H1 (cell line): ENCODE measurements around the gene KIAA1614. TPM values are rescaled to one million over a fixed set of nuclear protein-coding genes. Genes with fewer than 3 reads are reported as not detected.

Experiments used
- CTCF ChIA-PET: fragments of 300-600 bp; sonication (Branson Sonifier 250); formaldehyde crosslinking; loops from one replicate; lab custom pipeline; 2021; ENCODE audit not compliant: partially characterized antibody; lab: Charles Lee
- POLR2A ChIA-PET: fragments of 300-600 bp; sonication (Branson Sonifier 250); formaldehyde crosslinking; loops from one replicate; lab custom pipeline; 2021; ENCODE audit warnings: inconsistent platforms; ENCODE audit not compliant: partially characterized antibody; lab: Charles Lee
- DNase-seq, 2 experiments: peaks; one replicate each; pipeline versions ENCODE4 v3.0.0 to v3.0.0-alpha.2; 2010 to 2022; ENCODE audit warnings: low spot score in 2 of 2, low read depth in 1 of 2, mixed read lengths in 1 of 2
- FAIRE-seq: peaks from 2 replicates; lab custom pipeline; 2011; peaks lifted over from hg19 to GRCh38; lab: Jason Lieb, UNC
- H2AFZ ChIP-seq: 2 replicates; pipeline ENCODE4 v1.8.1; 2012; ENCODE audit warnings: low read length, inconsistent platforms
- H2AK5ac ChIP-seq: 2 replicates; pipeline ENCODE4 v1.6.1; 2013; ENCODE audit warnings: low read depth, low read length
- H2BK120ac ChIP-seq: replicated peaks from 2 replicates; pipeline ENCODE3; 2013; ENCODE audit warnings: low read depth, low read length, inconsistent platforms
- H2BK12ac ChIP-seq: 2 replicates; pipeline ENCODE4 v1.6.1; 2013; ENCODE audit warnings: low read depth, low read length
- H2BK15ac ChIP-seq: 2 replicates; pipeline ENCODE4 v1.6.1; 2013; ENCODE audit warnings: low read length
- H2BK20ac ChIP-seq: 2 replicates; pipeline ENCODE4 v1.6.1; 2013; ENCODE audit warnings: low read length
- H2BK5ac ChIP-seq: 2 replicates; pipeline ENCODE4 v1.6.1; 2013; ENCODE audit warnings: low read depth, low read length
- H3K14ac ChIP-seq: 2 replicates; pipeline ENCODE4 v1.6.1; 2013; ENCODE audit warnings: inconsistent platforms; ENCODE audit not compliant: insufficient read length
- H3K18ac ChIP-seq: 2 replicates; pipeline ENCODE4 v1.6.1; 2013; ENCODE audit warnings: low read length; ENCODE audit errors: extremely low read depth
- H3K23ac ChIP-seq: 2 replicates; pipeline ENCODE4 v1.6.1; 2013; ENCODE audit warnings: inconsistent platforms; ENCODE audit not compliant: insufficient read length
- H3K23me2 ChIP-seq: 2 replicates; pipeline ENCODE4 v1.6.1; 2013; ENCODE audit warnings: low read depth, low read length
- H3K27ac ChIP-seq: 2 replicates; pipeline ENCODE4 v1.6.1; 2011; ENCODE audit warnings: low read depth, low read length, inconsistent platforms
- H3K27me3 ChIP-seq, 4 experiments: replicated peaks in 1 of 4; 1 replicate in 1 of 4; 2 replicates in 3 of 4; pipeline versions ENCODE4 v1.6.1 to v1.8.1; 2011 to 2013; ENCODE audit warnings: low read length in 3 of 4, mild to moderate bottlenecking in 3 of 4, inconsistent platforms in 2 of 4, mixed read lengths in 2 of 4, moderate library complexity in 1 of 4; ENCODE audit not compliant: control insufficient read depth in 3 of 4, insufficient read depth in 3 of 4; ENCODE audit errors: extremely low read depth in 1 of 4
- H3K36me3 ChIP-seq, 4 experiments: 2 replicates each; pipeline versions ENCODE4 v1.6.1 to v1.8.1; 2011 to 2013; ENCODE audit warnings: mild to moderate bottlenecking in 4 of 4, low read length in 3 of 4, moderate library complexity in 2 of 4, control low read depth in 1 of 4, inconsistent platforms in 1 of 4; ENCODE audit not compliant: insufficient read depth in 4 of 4, control insufficient read depth in 2 of 4
- H3K4ac ChIP-seq: replicated peaks from 2 replicates; pipeline ENCODE3; 2013; ENCODE audit warnings: low read length, low read depth, mixed read lengths, inconsistent platforms; ENCODE audit not compliant: insufficient read length
- H3K4me1 ChIP-seq, 4 experiments: replicated peaks in 1 of 4; 1 replicate in 1 of 4; 2 replicates in 3 of 4; pipeline versions ENCODE4 v1.6.1 to v1.8.1; 2011 to 2013; ENCODE audit warnings: low read length in 3 of 4, inconsistent platforms in 2 of 4, mixed read lengths in 1 of 4; ENCODE audit not compliant: insufficient read depth in 4 of 4, control insufficient read depth in 3 of 4
- H3K4me2 ChIP-seq, 2 experiments: 2 replicates each; pipeline versions ENCODE4 v1.6.1 to v1.8.1; 2011 to 2013; ENCODE audit warnings: low read depth in 2 of 2, low read length in 2 of 2, control low read depth in 1 of 2, inconsistent platforms in 1 of 2, mild to moderate bottlenecking in 1 of 2; ENCODE audit not compliant: insufficient read depth in 1 of 2
- H3K4me3 ChIP-seq, 4 experiments: fragments of 200-600, 300-600 bp in 1 of 4; sonication (generic), shearing (Covaris generic), sonication (Bioruptor Twin) in 1 of 4; 2 replicates each; pipeline versions ENCODE4 v1.5.1 to v1.8.1; 2011 to 2016; ENCODE audit warnings: low read length in 4 of 4, low read depth in 3 of 4, control low read depth in 2 of 4, inconsistent platforms in 2 of 4, mild to moderate bottlenecking in 2 of 4, mixed read lengths in 1 of 4, moderate library complexity in 1 of 4; ENCODE audit not compliant: insufficient read depth in 2 of 4; ENCODE audit errors: extremely low read depth in 1 of 4
- H3K56ac ChIP-seq: replicated peaks from 2 replicates; pipeline ENCODE3; 2013; ENCODE audit warnings: low read depth, mild to moderate bottlenecking, mixed read lengths, low read length, inconsistent platforms; ENCODE audit not compliant: insufficient read length
- H3K79me1 ChIP-seq: 2 replicates; pipeline ENCODE4 v1.6.1; 2013; ENCODE audit warnings: low read depth, low read length, control low read depth
- H3K79me2 ChIP-seq, 2 experiments: 2 replicates each; pipeline versions ENCODE4 v1.6.1 to v1.8.1; 2012 to 2013; ENCODE audit warnings: low read length in 2 of 2, mild to moderate bottlenecking in 2 of 2, inconsistent platforms in 1 of 2; ENCODE audit not compliant: insufficient read depth in 2 of 2, control insufficient read depth in 1 of 2
- H3K9ac ChIP-seq, 4 experiments: replicated peaks in 1 of 4; 1 replicate in 1 of 4; 2 replicates in 3 of 4; pipeline versions ENCODE4 v1.6.1 to v1.8.1; 2011 to 2013; ENCODE audit warnings: low read depth in 3 of 4, low read length in 3 of 4, control low read depth in 2 of 4, mild to moderate bottlenecking in 2 of 4, moderate library complexity in 2 of 4, inconsistent platforms in 1 of 4; ENCODE audit errors: extremely low read depth in 1 of 4
- H3K9me3 ChIP-seq, 2 experiments: 2 replicates each; pipeline versions ENCODE4 v1.6.1 to v1.8.1; 2012 to 2013; ENCODE audit warnings: mild to moderate bottlenecking in 2 of 2, moderate library complexity in 2 of 2, control low read depth in 1 of 2, inconsistent platforms in 1 of 2, low read depth in 1 of 2, low read length in 1 of 2, mixed read lengths in 1 of 2; ENCODE audit not compliant: insufficient read depth in 2 of 2
- H4K20me1 ChIP-seq, 2 experiments: replicated peaks in 1 of 2; 2 replicates each; pipeline versions ENCODE3 to v1.8.1; 2011 to 2013; ENCODE audit warnings: inconsistent platforms in 2 of 2, low read length in 2 of 2, mild to moderate bottlenecking in 1 of 2; ENCODE audit not compliant: insufficient read depth in 2 of 2, control insufficient read depth in 1 of 2
- H4K5ac ChIP-seq: 2 replicates; pipeline ENCODE4 v1.6.1; 2013; ENCODE audit warnings: low read length, low read depth, mixed read lengths, inconsistent platforms; ENCODE audit not compliant: insufficient read length
- H4K8ac ChIP-seq: 2 replicates; pipeline ENCODE4 v1.8.0; 2013; ENCODE audit warnings: mild to moderate bottlenecking, moderate library complexity, low read length, inconsistent platforms; ENCODE audit not compliant: insufficient read depth; ENCODE audit errors: extremely low read depth
- H4K91ac ChIP-seq: replicated peaks from 2 replicates; pipeline ENCODE3; 2013; ENCODE audit warnings: low read length, mixed read lengths, inconsistent platforms; ENCODE audit not compliant: insufficient read length
- ATF3 ChIP-seq: IDR thresholded peaks from 2 replicates; pipeline ENCODE4 v1.6.1; 2011; ENCODE audit warnings: low read depth, mild to moderate bottlenecking, low read length; ENCODE audit not compliant: insufficient read depth
- EZH2 ChIP-seq: fragments of 200-600 bp; sonication (generic); IDR thresholded peaks from 2 replicates; pipeline ENCODE4 v1.7.1; 2012; ENCODE audit warnings: low read depth, mild to moderate bottlenecking, moderate library complexity, low read length, inconsistent platforms; ENCODE audit not compliant: severe bottlenecking
- GABPA ChIP-seq: IDR thresholded peaks from 2 replicates; pipeline ENCODE4 v1.6.1; 2011; ENCODE audit warnings: mild to moderate bottlenecking, low read length, moderate library complexity, borderline replicate concordance; ENCODE audit not compliant: insufficient read depth
- KDM4A ChIP-seq: IDR thresholded peaks from one replicate; pipeline ENCODE4 v1.7.1; 2012; ENCODE audit warnings: low read depth, mild to moderate bottlenecking, moderate library complexity, low read length, inconsistent platforms; ENCODE audit not compliant: severe bottlenecking
- KDM5A ChIP-seq: fragments of 200-600 bp; IDR thresholded peaks from 2 replicates; pipeline ENCODE4 v1.7.1; 2012; ENCODE audit warnings: mild to moderate bottlenecking, low read length, inconsistent platforms, mixed read lengths
- NRF1 ChIP-seq: IDR thresholded peaks from 2 replicates; pipeline ENCODE4 v1.6.1; 2011; ENCODE audit warnings: mild to moderate bottlenecking, low read depth, low read length, improper control_type of control experiment
- RAD21 ChIP-seq, 2 experiments: IDR thresholded peaks in 1 of 2; conservative IDR thresholded peaks in 1 of 2; 2 replicates each; pipeline ENCODE4 v1.6.1; 2011; ENCODE audit warnings: low read depth in 2 of 2, low read length in 2 of 2, improper control_type of control experiment in 1 of 2, inconsistent platforms in 1 of 2, mild to moderate bottlenecking in 1 of 2, moderate library complexity in 1 of 2
- RXRA ChIP-seq: IDR thresholded peaks from 2 replicates; pipeline ENCODE4 v1.6.1; 2011; ENCODE audit warnings: low read depth, mild to moderate bottlenecking, low read length, moderate library complexity; ENCODE audit not compliant: insufficient read depth
- SP2 ChIP-seq: IDR thresholded peaks from 2 replicates; pipeline ENCODE4 v1.6.1; 2012; ENCODE audit warnings: mild to moderate bottlenecking, low read length, inconsistent platforms
- TBP ChIP-seq: IDR thresholded peaks from 2 replicates; pipeline ENCODE4 v1.6.1; 2011; ENCODE audit warnings: low read depth, low read length, improper control_type of control experiment
- TCF12 ChIP-seq: IDR thresholded peaks from 2 replicates; pipeline ENCODE4 v1.6.1; 2011; ENCODE audit warnings: low read depth, mild to moderate bottlenecking, low read length
- USF2 ChIP-seq: IDR thresholded peaks from 2 replicates; pipeline ENCODE4 v1.6.1; 2011; ENCODE audit warnings: low read length, improper control_type of control experiment
- WGBS, 2 experiments: shearing (Covaris generic) in 1 of 2; methylation state at CpG; one replicate each; pipeline versions ENCODE4 v1.1.6 to v1.1.7; 2013 to 2015; ENCODE audit warnings: low lambda C conversion rate in 2 of 2, mixed read lengths in 2 of 2, inconsistent platforms in 1 of 2, low coverage in 1 of 2, missing lambda C conversion rate in 1 of 2; ENCODE audit not compliant: insufficient replicate concordance in 2 of 2, insufficient coverage in 1 of 2, insufficient read length in 1 of 2; ENCODE audit errors: extremely low coverage in 1 of 2, missing lambda C conversion rate in 1 of 2; 5-methylcytosine and 5-hydroxymethylcytosine counted together
- polyA plus RNA-seq, 7 experiments: library from polyadenylated mRNA; depleted of rRNA in 3 of 7; stranded (reverse) in 5 of 7; unstranded in 2 of 7; fragments of >200 nt in 5 of 7; fragments of 200-250 nt in 2 of 7; gene quantifications; 1 replicate in 5 of 7; 2 replicates in 1 of 7; 4 replicates in 1 of 7; pipeline versions ENCODE4 v1.2.1 to v1.2.3, GENCODE V29; 2011 to 2013; ENCODE audit warnings: missing spikeins in 2 of 7, mixed read lengths in 2 of 7
- total RNA-seq: library from RNA; stranded (reverse); fragmentation: NEBNext Ultra II Directional; extraction: Animal tissue kit (Norgen Biotek cat#: 25700); gene quantifications from 2 replicates; pipeline ENCODE4 v1.2.1, GENCODE V29; 2021

Gene KIAA1614
- total and polyA plus RNA-seq, 2 of the 8 experiments (the other 6 are each of a cell fraction or from before 2014, with no cell fraction given): 1.3 to 3.1 TPM

- Histone ChIP-seq H3K27ac (no peak overlapping the region), H3K27me3 (no peaks in the 10 kb centered on the region), H3K4me1 (no peaks in the 10 kb centered on the region), H4K91ac (no peak overlapping the region), H4K8ac (no peak overlapping the region), H3K23me2 (no peaks in the 10 kb centered on the region), H2BK20ac (no peak overlapping the region), H2BK120ac (no peak overlapping the region), H2BK15ac (no peak overlapping the region), H3K4ac (no peak overlapping the region), H3K36me3 (peaks cover 0 to 23% (median 6%) of the 10 kb centered on the region in 4 experiments; a peak in 5 of 8 replicates), H3K4me2 (no peak overlapping the region), H3K18ac (no peak overlapping the region), H3K4me3 (no peak overlapping the region), H3K23ac (no peak overlapping the region), H2AFZ (no peak overlapping the region), H3K79me1 (peaks cover 5% of the 10 kb centered on the region; the same call in 1 of the 2 replicates), H4K5ac (no peak overlapping the region), H2BK12ac (no peak overlapping the region), H4K20me1 (peaks cover 0 to 2% of the 10 kb centered on the region in 2 experiments), H2BK5ac (no peak overlapping the region), H3K56ac (no peak overlapping the region), H3K9ac (no peak overlapping the region), H3K14ac (no peak overlapping the region), H3K79me2 (no peaks in the 10 kb centered on the region), H2AK5ac (no peak overlapping the region), H3K9me3 (peaks cover 0 to 1% of the 10 kb centered on the region in 2 experiments; a peak in 1 of 4 replicates)
- ChIA-PET CTCF (interaction anchor here (0.7 to 1.5 kb wide), 4 partner anchors 42 to 994 kb away, joined by 3 to 4 read pairs (median 4); no protein-coding TSS in a partner anchor), POLR2A (no interaction called here)
- DNase-seq: no peak
- 88% methylated on average over 6 of the region's 6 CpGs; no CpG with 5 or more reads in 1 of the 2 experiments for WGBS, 2 experiments
- FAIRE-seq: no peak
- TF ChIP-seq RAD21 (IDR thresholded peaks at IDR 0.05 in 1 of 2, conservative IDR thresholded peaks at IDR 0.05 in 1 of 2; ENCODE audit: low read depth in 2 of 2, low read length in 2 of 2): no peak
- TF ChIP-seq GABPA: no peak
- no peak for TF ChIP-seq TBP
- TF ChIP-seq EZH2: no peak
- TF ChIP-seq TCF12: no peak
- TF ChIP-seq SP2: no peak
- no peak for TF ChIP-seq NRF1
- no peak for TF ChIP-seq USF2
- TF ChIP-seq ATF3: no peak
- no peak for TF ChIP-seq RXRA
- TF ChIP-seq KDM4A: no peak
- TF ChIP-seq KDM5A: no peak
Measured at GRCh38 chr1:180964595-180964994, 51.9 kb downstream of the KIAA1614 start.
